GM21717 (cell line): Measurements from ENCODE around the gene PPP4R3C.
"Not testable (repeated sequence)": the region's sequence is repeated elsewhere in the genome, so short reads cannot be mapped to it uniquely, and the experiment has no call there.

Experiments used
- ATAC-seq: cut with Tn5 transposase; IDR thresholded peaks from one replicate; pipeline ENCODE4 v1.9.1; 2021; ENCODE audit warnings: mild to moderate bottlenecking, moderate library complexity; ENCODE audit not compliant: unreplicated experiment

PPP4R3C gene

GRCh38 chrX:27463187-27463586 is at the start of gene PPP4R3C:
Gene PPP4R3C, minus strand, starts transcription at chrX:27463341. Its CDS starts 45 bp downstream, at chrX:27463296.
- no peak for ATAC-seq

GRCh38 chrX:27491397-27491796 is 28.3 kb upstream of the PPP4R3C start:
- no peak for ATAC-seq

- no peak for ATAC-seq
Measured at GRCh38 chrX:27466051-27466450, 2.9 kb upstream of the PPP4R3C start.

GRCh38 chrX:27465036-27465435 is 1.9 kb upstream of the PPP4R3C start:
- ATAC-seq, result no peak

- not testable (repeated sequence) for ATAC-seq
Measured at GRCh38 chrX:27459129-27459528, 4.0 kb downstream of the PPP4R3C start.

GRCh38 chrX:27458544-27458943 is 4.6 kb downstream of the PPP4R3C start:
- ATAC-seq, result not testable (repeated sequence)

- no peak for ATAC-seq
Measured at GRCh38 chrX:27451324-27451723, 11.8 kb downstream of the PPP4R3C start.

GRCh38 chrX:27446423-27446822 is 16.7 kb downstream of the PPP4R3C start:
- no peak for ATAC-seq

- no peak for ATAC-seq
Measured at GRCh38 chrX:27445438-27445837, 17.7 kb downstream of the PPP4R3C start.

- ATAC-seq, result peak; percentile 83
Measured at GRCh38 chrX:27444093-27444908, 18.8 kb downstream of the PPP4R3C start.

GRCh38 chrX:27442392-27442791 is 20.7 kb downstream of the PPP4R3C start:
- ATAC-seq, result not testable (repeated sequence)

GRCh38 chrX:27439771-27440170 is 23.4 kb downstream of the PPP4R3C start:
- ATAC-seq, result no peak

- ATAC-seq, result no peak
Measured at GRCh38 chrX:27438937-27439336, 24.2 kb downstream of the PPP4R3C start.

GRCh38 chrX:27435031-27435430 is 28.1 kb downstream of the PPP4R3C start:
- no peak for ATAC-seq
